ENCODE measurements around the gene TSPAN16. TPM values are rescaled to one million over a fixed set of nuclear protein-coding genes. Genes with fewer than 3 reads are reported as not detected.
"Not testable (repeated sequence)": the region's sequence is repeated elsewhere in the genome, so short reads cannot be mapped to it uniquely, and the experiment has no call there.

Gene TSPAN16
- total RNA-seq, 1 experiment from 2014 or later: not detected

GRCh38 chr19:11332822-11333221 lies 36.9 kb downstream of the TSPAN16 start:
- Histone ChIP-seq H2BK20ac (ENCODE audit: low read depth, low read length, poor library complexity, severe bottlenecking) (no peak overlapping the region), H2BK12ac (ENCODE audit: insufficient read length, low read depth, low read length) (no peak overlapping the region), H3K4ac (ENCODE audit: low read depth, low read length) (no peak overlapping the region), H3K56ac (ENCODE audit: insufficient read length, low read depth, low read length) (no peak overlapping the region), H4K8ac (replicated peaks; ENCODE audit: insufficient read length, low read depth, low read length) (no peak overlapping the region), H3K14ac (ENCODE audit: insufficient read depth, low read length) (no peak overlapping the region), H4K20me1 (ENCODE audit: control insufficient read depth, insufficient read depth, insufficient read length) (no peaks in the 10 kb centered on the region), H2BK120ac (ENCODE audit: low read depth, low read length, poor library complexity, severe bottlenecking) (no peak overlapping the region), H3K79me2 (ENCODE audit: insufficient read depth, low read length) (no peaks in the 10 kb centered on the region), H4K91ac (ENCODE audit: insufficient read length, low read depth, low read length) (no peak overlapping the region), H2BK15ac (ENCODE audit: low read depth, low read length) (no peak overlapping the region), H3K9me3 (ENCODE audit: control insufficient read depth, low read depth, low read length) (no peaks in the 10 kb centered on the region), H2AFZ (ENCODE audit: low read length) (no peak overlapping the region), H3K23me2 (ENCODE audit: insufficient read length, low read depth, low read length, poor library complexity, severe bottlenecking) (no peaks in the 10 kb centered on the region), H3K18ac (ENCODE audit: insufficient read length, low read depth, low read length) (no peak overlapping the region), H3K9ac (ENCODE audit: extremely low read depth, insufficient read length, low read length) (no peak overlapping the region), H4K5ac (ENCODE audit: insufficient read length, low read depth, low read length) (no peak overlapping the region), H3K4me2 (ENCODE audit: insufficient read depth, insufficient read length, low read length) (no peak overlapping the region), H3K27me3 (ENCODE audit: insufficient read depth, low read length) (no peaks in the 10 kb centered on the region), H3K27ac (ENCODE audit: insufficient read length, low read depth, low read length) (no peak overlapping the region), H3T11ph (ENCODE audit: low read length) (no peak overlapping the region), H3K4me1 (ENCODE audit: insufficient read depth, low read length) (no peaks in the 10 kb centered on the region), H2BK5ac (ENCODE audit: insufficient read length, low read length) (no peak overlapping the region), H2AK5ac (ENCODE audit: insufficient read length, low read length) (no peak overlapping the region), H3K23ac (ENCODE audit: insufficient read length, low read depth, low read length) (no peak overlapping the region), H3K79me1 (ENCODE audit: insufficient read depth, low read depth, low read length, poor library complexity, severe bottlenecking) (no peaks in the 10 kb centered on the region)
- no peaks in the 10 kb centered on the region; the same call in 1 of the 2 replicates for H3K27me3 Mint-ChIP-seq (ENCODE audit: low read depth)
- H3K4me3 Mint-ChIP-seq: no peak overlapping the region
- no CpG with 5 or more reads among the region's 5 CpGs for WGBS (ENCODE audit: extremely low coverage, insufficient read length, low lambda C conversion rate)
- no peak overlapping the region for H3K27ac Mint-ChIP-seq
- TF ChIP-seq, protein P1, sequence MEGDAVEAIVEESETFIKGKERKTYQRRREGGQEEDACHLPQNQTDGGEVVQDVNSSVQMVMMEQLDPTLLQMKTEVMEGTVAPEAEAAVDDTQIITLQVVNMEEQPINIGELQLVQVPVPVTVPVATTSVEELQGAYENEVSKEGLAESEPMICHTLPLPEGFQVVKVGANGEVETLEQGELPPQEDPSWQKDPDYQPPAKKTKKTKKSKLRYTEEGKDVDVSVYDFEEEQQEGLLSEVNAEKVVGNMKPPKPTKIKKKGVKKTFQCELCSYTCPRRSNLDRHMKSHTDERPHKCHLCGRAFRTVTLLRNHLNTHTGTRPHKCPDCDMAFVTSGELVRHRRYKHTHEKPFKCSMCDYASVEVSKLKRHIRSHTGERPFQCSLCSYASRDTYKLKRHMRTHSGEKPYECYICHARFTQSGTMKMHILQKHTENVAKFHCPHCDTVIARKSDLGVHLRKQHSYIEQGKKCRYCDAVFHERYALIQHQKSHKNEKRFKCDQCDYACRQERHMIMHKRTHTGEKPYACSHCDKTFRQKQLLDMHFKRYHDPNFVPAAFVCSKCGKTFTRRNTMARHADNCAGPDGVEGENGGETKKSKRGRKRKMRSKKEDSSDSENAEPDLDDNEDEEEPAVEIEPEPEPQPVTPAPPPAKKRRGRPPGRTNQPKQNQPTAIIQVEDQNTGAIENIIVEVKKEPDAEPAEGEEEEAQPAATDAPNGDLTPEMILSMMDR (conservative IDR thresholded peaks at IDR 0.05): no peak
- H3K4me1 Mint-ChIP-seq: no peaks in the 10 kb centered on the region
- no peak for DNase-seq
- H3K36me3 Mint-ChIP-seq (ENCODE audit: insufficient read depth in 1 of 3, low read depth in 3 of 3): peaks cover 16 to 49% (median 46%) of the 10 kb centered on the region in 3 experiments
- no peaks in the 10 kb centered on the region; a peak in 1 of 5 replicates for H3K9me3 Mint-ChIP-seq

GRCh38 chr19:11333838-11334237 lies 37.9 kb downstream of the TSPAN16 start:
- H2BK5ac ChIP-seq (ENCODE audit: insufficient read length, low read length); H2AK5ac ChIP-seq (ENCODE audit: insufficient read length, low read length); H3K9me3 Mint-ChIP-seq; H3K79me2 ChIP-seq (ENCODE audit: insufficient read depth, low read length); DNase-seq; H3K4me1 ChIP-seq (ENCODE audit: insufficient read depth, low read length); H4K20me1 ChIP-seq (ENCODE audit: control insufficient read depth, insufficient read depth, insufficient read length); H3K4me3 Mint-ChIP-seq; H3K4me1 Mint-ChIP-seq; H2BK120ac ChIP-seq (ENCODE audit: low read depth, low read length, poor library complexity, severe bottlenecking); H2BK12ac ChIP-seq (ENCODE audit: insufficient read length, low read depth, low read length); H3K9ac ChIP-seq (ENCODE audit: extremely low read depth, insufficient read length, low read length); H2BK15ac ChIP-seq (ENCODE audit: low read depth, low read length); H3K79me1 ChIP-seq (ENCODE audit: insufficient read depth, low read depth, low read length, poor library complexity, severe bottlenecking); H3K14ac ChIP-seq (ENCODE audit: insufficient read depth, low read length); H3K56ac ChIP-seq (ENCODE audit: insufficient read length, low read depth, low read length); H3K18ac ChIP-seq (ENCODE audit: insufficient read length, low read depth, low read length); H2BK20ac ChIP-seq (ENCODE audit: low read depth, low read length, poor library complexity, severe bottlenecking); H3K9me3 ChIP-seq (ENCODE audit: control insufficient read depth, low read depth, low read length); H3T11ph ChIP-seq (ENCODE audit: low read length); H3K23me2 ChIP-seq (ENCODE audit: insufficient read length, low read depth, low read length, poor library complexity, severe bottlenecking); H2AFZ ChIP-seq (ENCODE audit: low read length); H3K23ac ChIP-seq (ENCODE audit: insufficient read length, low read depth, low read length); H3K4me2 ChIP-seq (ENCODE audit: insufficient read depth, insufficient read length, low read length); H3K27ac Mint-ChIP-seq; H4K5ac ChIP-seq (ENCODE audit: insufficient read length, low read depth, low read length); H3K27me3 Mint-ChIP-seq (ENCODE audit: low read depth); H3K4ac ChIP-seq (ENCODE audit: low read depth, low read length); H3K27ac ChIP-seq (ENCODE audit: insufficient read length, low read depth, low read length); H4K8ac ChIP-seq (replicated peaks; ENCODE audit: insufficient read length, low read depth, low read length); H4K91ac ChIP-seq (ENCODE audit: insufficient read length, low read depth, low read length); H3K27me3 ChIP-seq (ENCODE audit: insufficient read depth, low read length): not testable (repeated sequence)
- no CpG with 5 or more reads among the region's 9 CpGs for WGBS (ENCODE audit: extremely low coverage, insufficient read length, low lambda C conversion rate)
- H3K36me3 Mint-ChIP-seq (ENCODE audit: insufficient read depth in 1 of 3, low read depth in 3 of 3): peaks cover 16 to 49% (median 46%) of the 10 kb centered on the region in 3 experiments

Data from H9 (cell line).